Activated CD8-positive, alpha-beta memory T cell treated with anti-CD3 and anti-CD28 coated beads, Interleukin-2, amount 50 U/mL, for 4 hours (primary cell): Measurements from ENCODE around the gene SDHB.

Experiments used
- DNase-seq: peaks from one replicate; pipeline ENCODE4 v3.0.0-alpha.2; 2020

Gene SDHB

GRCh38 chr1:16981269-16981849 lies 72.5 kb downstream of the SDHB start:
- no peak for DNase-seq

GRCh38 chr1:16980473-16981268 lies 73.2 kb downstream of the SDHB start, which contains the start of gene MFAP2:
MFAP2 (minus strand) TSS chr1:16980620; CDS start chr1:16978273, 2,347 bp downstream.
- DNase-seq, result no peak

GRCh38 chr1:16979475-16980327 lies 74.1 kb downstream of the SDHB start:
- no peak for DNase-seq

GRCh38 chr1:16978567-16979474 lies 75.0 kb downstream of the SDHB start:
- DNase-seq, result no peak

GRCh38 chr1:16978139-16978538 lies 75.7 kb downstream of the SDHB start:
- no peak for DNase-seq

- no peak for DNase-seq
Observed at GRCh38 chr1:16977377-16977776, 76.5 kb downstream of the SDHB start.

GRCh38 chr1:16976966-16977365 lies 76.9 kb downstream of the SDHB start:
- no peak for DNase-seq

- DNase-seq, result no peak
Observed at GRCh38 chr1:16975838-16976237, 78.0 kb downstream of the SDHB start.

GRCh38 chr1:16975211-16975610 lies 78.6 kb downstream of the SDHB start:
- no peak for DNase-seq

- DNase-seq, result no peak
Observed at GRCh38 chr1:16973215-16973614, 80.6 kb downstream of the SDHB start.

- no peak for DNase-seq
Observed at GRCh38 chr1:16972189-16972895, 81.5 kb downstream of the SDHB start.

GRCh38 chr1:16971341-16972188 lies 82.3 kb downstream of the SDHB start:
- DNase-seq, result no peak

GRCh38 chr1:16970132-16970910 lies 83.5 kb downstream of the SDHB start:
- no peak for DNase-seq

GRCh38 chr1:16969651-16970050 lies 84.2 kb downstream of the SDHB start:
- no peak for DNase-seq

- no peak for DNase-seq
Observed at GRCh38 chr1:16969057-16969611, 84.7 kb downstream of the SDHB start.
